Tibial nerve (tissue), 4 donors: ENCODE measurements around the gene KLK7. TPM values are rescaled to one million over a fixed set of nuclear protein-coding genes. Genes with fewer than 3 reads are reported as not detected.

Experiments
- DNase-seq, 2 donors: peaks; one replicate each; pipeline ENCODE4 v3.0.0-alpha.2; 2019; ENCODE audit warnings: low spot score in 2 of 2
- H3K27ac ChIP-seq, 4 donors: fragments of 200-600 bp; sonication (generic) in 3 of 4; one replicate each; pipeline ENCODE4 v1.5.1; 2017 to 2019; ENCODE audit warnings: mild to moderate bottlenecking in 1 of 4
- H3K27me3 ChIP-seq, 2 donors: fragments of 200-600 bp; sonication (generic) in 1 of 2; one replicate each; pipeline versions ENCODE4 v1.5.1 to v1.6.0; 2017 to 2019
- H3K36me3 ChIP-seq, 3 donors: fragments of 200-600 bp; sonication (generic); one replicate each; pipeline ENCODE4 v1.5.1; 2018 to 2019
- H3K4me1 ChIP-seq, 4 donors: fragments of 200-600 bp; sonication (generic) in 3 of 4; one replicate each; pipeline ENCODE4 v1.5.1; 2017 to 2019
- H3K4me3 ChIP-seq, 4 donors: fragments of 200-600 bp; sonication (generic) in 3 of 4; one replicate each; pipeline ENCODE4 v1.5.1; 2017 to 2019; ENCODE audit warnings: mild to moderate bottlenecking in 1 of 4, moderate library complexity in 1 of 4
- H3K9me3 ChIP-seq, 4 donors: fragments of 200-600 bp; sonication (generic) in 3 of 4; one replicate each; pipeline ENCODE4 v1.5.1; 2017 to 2019
- CTCF ChIP-seq, 5 experiments: fragments of 200-600 bp in 3 of 5; fragments of 450-650 bp in 2 of 5; sonication (generic) in 3 of 5; IDR thresholded peaks; one replicate each; pipeline ENCODE4 v1.5.1; 2016 to 2019; ENCODE audit warnings: antibody characterized with exemption in 5 of 5, mild to moderate bottlenecking in 3 of 5, moderate library complexity in 2 of 5
- EP300 ChIP-seq, 2 donors: sonication (generic); formaldehyde crosslinking; IDR thresholded peaks; one replicate each; pipeline ENCODE4 v1.6.1; 2017; ENCODE audit warnings: antibody characterized with exemption in 2 of 2, mild to moderate bottlenecking in 1 of 2
- POLR2A ChIP-seq, 2 donors: fragments of 450-650 bp; IDR thresholded peaks; one replicate each; pipeline ENCODE4 v1.6.1; 2017; ENCODE audit warnings: antibody characterized with exemption in 2 of 2, mild to moderate bottlenecking in 2 of 2, moderate library complexity in 2 of 2
- WGBS, 2 donors: methylation state at CpG; one replicate each; pipeline ENCODE4 v1.1.5; 2018; 5-methylcytosine and 5-hydroxymethylcytosine counted together
- total RNA-seq, 4 donors: library from RNA; depleted of rRNA; stranded (reverse); fragments of >200 nt; gene quantifications; one replicate each; pipeline ENCODE4 v1.1.0, GENCODE V29; 2016

KLK7 gene
- total RNA-seq, 4 donors from 2014 or later: 0.90 to 7.6 (median 4.6) TPM

DNA sequence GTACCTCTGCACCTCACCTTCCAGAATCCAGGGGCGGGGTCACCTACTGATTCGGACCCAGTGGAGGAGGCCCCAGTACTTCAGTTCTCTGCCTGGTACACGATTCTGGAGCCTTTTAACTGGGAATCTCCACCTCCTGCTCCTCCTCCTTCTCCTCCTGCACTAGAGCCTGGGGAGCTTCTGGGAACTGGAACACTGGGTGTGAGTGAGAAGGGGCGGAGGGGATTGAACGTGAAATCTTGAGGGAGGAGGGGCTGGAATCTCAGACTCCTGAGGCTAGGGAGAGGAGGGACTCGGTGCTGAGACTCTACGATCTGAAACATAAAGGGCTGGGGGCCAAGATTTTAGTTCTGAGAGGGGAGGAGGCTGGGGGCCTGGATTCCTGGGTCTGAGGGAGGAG, 17.8 kb upstream of the KLK7 start, which contains the start of gene KLK8:
Gene KLK8 (minus strand): TSS at position 90 of the 400 bp plus-strand sequence. CDS start 437 bp downstream, outside the sequence.
- 21 to 23% methylated on average over 6 to 7 of the region's 7 CpGs for WGBS, 2 donors
- Histone ChIP-seq H3K9me3 (peaks cover 0 to 7% (median 0%) of the 10 kb centered on the region in 4 donors), H3K4me1 (no peaks in the 10 kb centered on the region), H3K27ac (peak within 1 kb of the TSS in 1 of 4 donors; percentile 33), H3K27me3 (peaks cover 0 to 19% of the 10 kb centered on the region in 2 donors), H3K4me3 (no peak within 1 kb of the TSS), H3K36me3 (no peaks in the 10 kb centered on the region)
- TF ChIP-seq CTCF (IDR thresholded peaks at IDR 0.05) (no peak), EP300 (IDR thresholded peaks at IDR 0.05) (no peak), POLR2A (IDR thresholded peaks at IDR 0.05) (no peak)
- no peak for DNase-seq

- TF ChIP-seq POLR2A (IDR thresholded peaks at IDR 0.05) (no peak), CTCF (IDR thresholded peaks at IDR 0.05) (no peak), EP300 (IDR thresholded peaks at IDR 0.05) (no peak)
- Histone ChIP-seq H3K27ac (no peak overlapping the region), H3K4me3 (no peak overlapping the region), H3K36me3 (no peaks in the 10 kb centered on the region), H3K9me3 (peaks cover 0 to 7% (median 0%) of the 10 kb centered on the region in 4 donors), H3K27me3 (peaks cover 0 to 19% of the 10 kb centered on the region in 2 donors), H3K4me1 (no peaks in the 10 kb centered on the region)
- DNase-seq: no peak
- 33 to 37% methylated on average over 16 of the region's 16 CpGs for WGBS, 2 donors
Observed at GRCh38 chr19:51000981-51001380, 17.3 kb upstream of the KLK7 start.

- Histone ChIP-seq H3K27me3 (peaks cover 0 to 19% of the 10 kb centered on the region in 2 donors), H3K27ac (no peak overlapping the region), H3K4me3 (no peak overlapping the region), H3K36me3 (no peaks in the 10 kb centered on the region), H3K9me3 (peaks cover 0 to 7% (median 0%) of the 10 kb centered on the region in 4 donors), H3K4me1 (no peaks in the 10 kb centered on the region)
- TF ChIP-seq EP300 (IDR thresholded peaks at IDR 0.05) (no peak), CTCF (IDR thresholded peaks at IDR 0.05) (no peak), POLR2A (IDR thresholded peaks at IDR 0.05) (no peak)
- DNase-seq: no peak
- WGBS, 2 donors: 82 to 86% methylated on average over 5 to 6 of the region's 10 CpGs
Observed at GRCh38 chr19:51000426-51000825, 16.7 kb upstream of the KLK7 start.

DNA sequence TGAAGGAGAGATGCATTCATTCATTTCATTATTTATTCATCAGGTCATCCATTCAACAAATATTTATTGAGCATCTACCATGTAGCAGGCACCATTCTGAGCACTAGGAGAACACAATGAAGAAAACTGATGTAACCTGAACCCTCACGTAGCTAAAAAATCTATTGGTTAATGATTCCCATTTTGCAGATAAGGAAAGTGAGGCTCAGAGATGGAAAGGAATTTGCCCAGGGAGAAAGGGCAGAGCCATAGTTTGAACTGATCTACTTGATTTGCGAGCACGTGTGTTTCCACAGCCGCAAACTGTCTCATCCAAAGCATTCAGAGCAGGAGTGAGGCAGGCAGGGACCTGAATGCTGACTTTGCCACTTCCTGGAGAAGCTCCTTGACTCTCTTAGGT, 15.0 kb upstream of the KLK7 start:
- DNase-seq: no peak
- Histone ChIP-seq H3K4me1 (no peaks in the 10 kb centered on the region), H3K27me3 (peaks cover 0 to 19% of the 10 kb centered on the region in 2 donors), H3K9me3 (peaks cover 0 to 7% (median 0%) of the 10 kb centered on the region in 4 donors), H3K36me3 (no peaks in the 10 kb centered on the region), H3K27ac (no peak overlapping the region), H3K4me3 (no peak overlapping the region)
- WGBS, 2 donors: 75 to 82% methylated on average over 4 of the region's 4 CpGs
- TF ChIP-seq POLR2A (IDR thresholded peaks at IDR 0.05) (no peak), CTCF (IDR thresholded peaks at IDR 0.05) (no peak), EP300 (IDR thresholded peaks at IDR 0.05) (no peak)

- no peak overlapping the region for H3K27ac ChIP-seq
- peaks cover 0 to 19% of the 10 kb centered on the region in 2 donors for H3K27me3 ChIP-seq
- H3K36me3 ChIP-seq: no peaks in the 10 kb centered on the region
- no peak for DNase-seq
- no peak overlapping the region for H3K4me3 ChIP-seq
- TF ChIP-seq EP300 (IDR thresholded peaks at IDR 0.05) (no peak), POLR2A (IDR thresholded peaks at IDR 0.05) (no peak), CTCF (IDR thresholded peaks at IDR 0.05) (no peak)
- 64 to 66% methylated on average over 5 of the region's 5 CpGs for WGBS, 2 donors
- no peaks in the 10 kb centered on the region for H3K4me1 ChIP-seq
- peaks cover 0 to 7% (median 0%) of the 10 kb centered on the region in 4 donors for H3K9me3 ChIP-seq
Observed at GRCh38 chr19:50998061-50998460, 14.3 kb upstream of the KLK7 start.
